Duodenal mucosa (tissue), 2 donors: Measurements from ENCODE around the gene MAST3.

Experiments
- H3K27ac ChIP-seq: one replicate; pipeline ENCODE4 v1.7.0; 2013; ENCODE audit warnings: low read depth, low read length
- H3K27me3 ChIP-seq, 2 donors: one replicate each; pipeline ENCODE4 v1.7.0; 2013; ENCODE audit warnings: low read length in 2 of 2, control low read depth in 1 of 2; ENCODE audit not compliant: insufficient read depth in 2 of 2, control insufficient read depth in 1 of 2
- H3K36me3 ChIP-seq, 2 donors: one replicate each; pipeline ENCODE4 v1.7.0; 2013; ENCODE audit warnings: low read length in 2 of 2, control low read depth in 1 of 2; ENCODE audit not compliant: insufficient read depth in 2 of 2, control insufficient read depth in 1 of 2
- H3K4me1 ChIP-seq, 2 donors: one replicate each; pipeline ENCODE4 v1.7.0; 2013; ENCODE audit warnings: low read length in 2 of 2, control low read depth in 1 of 2; ENCODE audit not compliant: insufficient read depth in 2 of 2, control insufficient read depth in 1 of 2
- H3K4me3 ChIP-seq, 2 donors: one replicate each; pipeline ENCODE4 v1.7.0; 2013; ENCODE audit warnings: low read length in 2 of 2, low read depth in 1 of 2
- H3K9ac ChIP-seq, 2 donors: one replicate each; pipeline ENCODE4 v1.7.0; 2013; ENCODE audit warnings: low read length in 2 of 2, low read depth in 1 of 2
- H3K9me3 ChIP-seq, 2 donors: one replicate each; pipeline ENCODE4 v1.7.0; 2013; ENCODE audit warnings: low read length in 2 of 2, control low read depth in 1 of 2; ENCODE audit not compliant: control insufficient read depth in 1 of 2

MAST3 gene

GRCh38 chr19:18060472-18060871 lies 37.1 kb upstream of the MAST3 start:
- no peak overlapping the region for H3K4me3 ChIP-seq
- H3K4me1 ChIP-seq = peaks cover 4 to 13% of the 10 kb centered on the region in 2 donors
- no peaks in the 10 kb centered on the region for H3K36me3 ChIP-seq
- peaks cover 0 to 3% of the 10 kb centered on the region in 2 donors for H3K27me3 ChIP-seq
- no peak overlapping the region for H3K27ac ChIP-seq
- no peaks in the 10 kb centered on the region for H3K9me3 ChIP-seq
- no peak overlapping the region for H3K9ac ChIP-seq

GRCh38 chr19:18062028-18062427 lies 35.5 kb upstream of the MAST3 start:
- peaks cover 0 to 3% of the 10 kb centered on the region in 2 donors for H3K27me3 ChIP-seq
- H3K9me3 ChIP-seq = no peaks in the 10 kb centered on the region
- no peak overlapping the region for H3K4me3 ChIP-seq
- no peaks in the 10 kb centered on the region for H3K36me3 ChIP-seq
- no peak overlapping the region for H3K27ac ChIP-seq
- H3K9ac ChIP-seq = no peak overlapping the region
- H3K4me1 ChIP-seq = peaks cover 4 to 13% of the 10 kb centered on the region in 2 donors

GRCh38 chr19:18063463-18063862 lies 34.1 kb upstream of the MAST3 start:
- Histone ChIP-seq H3K27ac (no peak overlapping the region), H3K9ac (no peak overlapping the region), H3K27me3 (peaks cover 0 to 3% of the 10 kb centered on the region in 2 donors), H3K4me1 (peaks cover 0 to 3% of the 10 kb centered on the region in 2 donors), H3K36me3 (no peaks in the 10 kb centered on the region), H3K9me3 (no peaks in the 10 kb centered on the region), H3K4me3 (no peak overlapping the region)

DNA sequence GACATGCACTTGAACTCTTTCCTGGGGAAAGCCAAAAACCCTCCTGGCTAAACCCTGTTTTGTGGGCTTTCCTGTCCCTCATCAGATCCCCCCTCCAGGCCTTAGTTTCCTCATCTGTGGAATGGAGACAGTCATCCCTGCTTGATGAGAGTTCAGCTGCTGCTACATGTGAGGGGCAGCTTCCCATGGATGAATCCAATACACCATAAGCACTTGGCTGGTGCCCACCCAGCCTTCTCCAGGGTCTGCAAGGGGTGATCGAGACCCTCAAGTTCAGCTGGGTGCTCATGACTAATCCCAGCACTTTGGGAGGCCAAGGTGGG lies 32.4 kb upstream of the MAST3 start:
- Histone ChIP-seq H3K27me3 (peaks cover 0 to 3% of the 10 kb centered on the region in 2 donors), H3K27ac (no peak overlapping the region), H3K9ac (no peak overlapping the region), H3K4me3 (no peak overlapping the region), H3K4me1 (no peaks in the 10 kb centered on the region), H3K36me3 (no peaks in the 10 kb centered on the region), H3K9me3 (no peaks in the 10 kb centered on the region)

- Histone ChIP-seq H3K36me3 (no peaks in the 10 kb centered on the region), H3K4me1 (no peaks in the 10 kb centered on the region), H3K9ac (no peak overlapping the region), H3K9me3 (no peaks in the 10 kb centered on the region), H3K27ac (no peak overlapping the region), H3K4me3 (no peak overlapping the region), H3K27me3 (no peaks in the 10 kb centered on the region)
Measured at GRCh38 chr19:18068395-18068794, 29.2 kb upstream of the MAST3 start.

GRCh38 chr19:18069383-18069782 lies 28.2 kb upstream of the MAST3 start:
- no peak overlapping the region for H3K9ac ChIP-seq
- no peaks in the 10 kb centered on the region for H3K36me3 ChIP-seq
- H3K27ac ChIP-seq = no peak overlapping the region
- no peaks in the 10 kb centered on the region for H3K27me3 ChIP-seq
- H3K4me3 ChIP-seq = no peak overlapping the region
- H3K4me1 ChIP-seq = no peaks in the 10 kb centered on the region
- H3K9me3 ChIP-seq = no peaks in the 10 kb centered on the region

- Histone ChIP-seq H3K4me3 (no peak overlapping the region), H3K36me3 (no peaks in the 10 kb centered on the region), H3K27me3 (no peaks in the 10 kb centered on the region), H3K4me1 (no peaks in the 10 kb centered on the region), H3K9me3 (no peaks in the 10 kb centered on the region), H3K27ac (no peak overlapping the region), H3K9ac (no peak overlapping the region)
Measured at GRCh38 chr19:18070181-18070580, 27.4 kb upstream of the MAST3 start.

GRCh38 chr19:18072335-18072734 lies 25.2 kb upstream of the MAST3 start:
- Histone ChIP-seq H3K36me3 (peaks cover 0 to 5% of the 10 kb centered on the region in 2 donors), H3K9ac (no peak overlapping the region), H3K4me1 (no peaks in the 10 kb centered on the region), H3K9me3 (no peaks in the 10 kb centered on the region), H3K27ac (no peak overlapping the region), H3K27me3 (no peaks in the 10 kb centered on the region), H3K4me3 (no peak overlapping the region)

GRCh38 chr19:18073197-18073596 lies 24.4 kb upstream of the MAST3 start:
- H3K27ac ChIP-seq = no peak overlapping the region
- H3K4me3 ChIP-seq = no peak overlapping the region
- no peaks in the 10 kb centered on the region for H3K9me3 ChIP-seq
- no peaks in the 10 kb centered on the region for H3K4me1 ChIP-seq
- H3K9ac ChIP-seq = no peak overlapping the region
- peaks cover 0 to 5% of the 10 kb centered on the region in 2 donors for H3K36me3 ChIP-seq
- H3K27me3 ChIP-seq = no peaks in the 10 kb centered on the region

- Histone ChIP-seq H3K36me3 (peaks cover 0 to 5% of the 10 kb centered on the region in 2 donors), H3K27ac (no peak overlapping the region), H3K27me3 (no peaks in the 10 kb centered on the region), H3K9ac (no peak overlapping the region), H3K4me1 (no peaks in the 10 kb centered on the region), H3K9me3 (no peaks in the 10 kb centered on the region), H3K4me3 (no peak overlapping the region)
Measured at GRCh38 chr19:18074192-18074591, 23.4 kb upstream of the MAST3 start.
